Loucy (cell line): Measurements from ENCODE around the gene PHACTR4.

Experiments
- H2AFZ ChIP-seq: fragments of 200-600 bp; sonication (generic); 2 replicates; pipeline ENCODE4 v1.6.0; 2016; ENCODE audit warnings: antibody characterized with exemption, mild to moderate bottlenecking, low read length, moderate library complexity
- H3F3A ChIP-seq: fragments of 200-600 bp; 2 replicates; pipeline ENCODE4 v1.6.0; 2016; ENCODE audit warnings: antibody characterized with exemption, low read depth, mild to moderate bottlenecking
- H3K27me3 ChIP-seq: fragments of 200-600 bp; sonication (generic); 2 replicates; pipeline ENCODE4 v1.6.1; 2014; ENCODE audit warnings: low read length, mild to moderate bottlenecking; ENCODE audit not compliant: insufficient read depth, poor library complexity, severe bottlenecking
- H3K36me3 ChIP-seq: fragments of 200-600 bp; sonication (generic); 2 replicates; pipeline ENCODE4 v1.6.1; 2016; ENCODE audit warnings: low read length; ENCODE audit not compliant: insufficient read depth
- H3K4me1 ChIP-seq: fragments of 200-600 bp; sonication (generic); 2 replicates; pipeline ENCODE4 v1.5.1; 2014; ENCODE audit warnings: low read length, mild to moderate bottlenecking; ENCODE audit not compliant: insufficient read depth, poor library complexity, severe bottlenecking
- H3K4me2 ChIP-seq: fragments of 200-600 bp; sonication (generic); 2 replicates; pipeline ENCODE4 v1.6.0; 2014; ENCODE audit warnings: antibody characterized with exemption, low read length, low read depth, mild to moderate bottlenecking; ENCODE audit not compliant: poor library complexity, severe bottlenecking
- H3K4me3 ChIP-seq: fragments of 200-600 bp; sonication (generic); 2 replicates; pipeline ENCODE4 v1.5.1; 2014; ENCODE audit warnings: low read length, mild to moderate bottlenecking, mixed read lengths; ENCODE audit not compliant: poor library complexity, severe bottlenecking
- H3K79me2 ChIP-seq: fragments of 200-600 bp; sonication (generic); 2 replicates; pipeline ENCODE4 v1.6.1; 2014; ENCODE audit warnings: low read length; ENCODE audit not compliant: insufficient read depth
- H3K9ac ChIP-seq: fragments of 200-600 bp; sonication (generic); 2 replicates; pipeline ENCODE4 v1.6.0; 2014; ENCODE audit warnings: mild to moderate bottlenecking, low read depth, low read length, moderate library complexity; ENCODE audit not compliant: poor library complexity, severe bottlenecking
- H3K9me2 ChIP-seq: fragments of 200-600 bp; sonication (generic); replicated peaks from 2 replicates; pipeline ENCODE4 v1.6.1; 2016; ENCODE audit warnings: low read depth, low read length, mixed read lengths
- H3K9me3 ChIP-seq: fragments of 200-600 bp; sonication (generic); 2 replicates; pipeline ENCODE4 v1.6.1; 2014; ENCODE audit warnings: mild to moderate bottlenecking, antibody characterized with exemption, low read length, low read depth; ENCODE audit not compliant: insufficient read depth
- H4K20me1 ChIP-seq: fragments of 200-600 bp; sonication (generic); 2 replicates; pipeline ENCODE4 v1.6.0; 2014; ENCODE audit warnings: antibody characterized with exemption, low read length, mild to moderate bottlenecking; ENCODE audit not compliant: insufficient read depth, poor library complexity, severe bottlenecking
- EZH2phosphoT487 ChIP-seq: fragments of 200-600 bp; IDR thresholded peaks from 2 replicates; pipeline ENCODE4 v1.6.1; 2018; ENCODE audit warnings: antibody characterized with exemption, mild to moderate bottlenecking, moderate library complexity, borderline replicate concordance
- TF ChIP-seq, protein P1 (sequence below): fragments of 200-600 bp; sonication (generic); conservative IDR thresholded peaks from 2 replicates; pipeline ENCODE4 v1.5.1; 2014; ENCODE audit warnings: mild to moderate bottlenecking, antibody characterized with exemption, low read length

PHACTR4 gene

DNA sequence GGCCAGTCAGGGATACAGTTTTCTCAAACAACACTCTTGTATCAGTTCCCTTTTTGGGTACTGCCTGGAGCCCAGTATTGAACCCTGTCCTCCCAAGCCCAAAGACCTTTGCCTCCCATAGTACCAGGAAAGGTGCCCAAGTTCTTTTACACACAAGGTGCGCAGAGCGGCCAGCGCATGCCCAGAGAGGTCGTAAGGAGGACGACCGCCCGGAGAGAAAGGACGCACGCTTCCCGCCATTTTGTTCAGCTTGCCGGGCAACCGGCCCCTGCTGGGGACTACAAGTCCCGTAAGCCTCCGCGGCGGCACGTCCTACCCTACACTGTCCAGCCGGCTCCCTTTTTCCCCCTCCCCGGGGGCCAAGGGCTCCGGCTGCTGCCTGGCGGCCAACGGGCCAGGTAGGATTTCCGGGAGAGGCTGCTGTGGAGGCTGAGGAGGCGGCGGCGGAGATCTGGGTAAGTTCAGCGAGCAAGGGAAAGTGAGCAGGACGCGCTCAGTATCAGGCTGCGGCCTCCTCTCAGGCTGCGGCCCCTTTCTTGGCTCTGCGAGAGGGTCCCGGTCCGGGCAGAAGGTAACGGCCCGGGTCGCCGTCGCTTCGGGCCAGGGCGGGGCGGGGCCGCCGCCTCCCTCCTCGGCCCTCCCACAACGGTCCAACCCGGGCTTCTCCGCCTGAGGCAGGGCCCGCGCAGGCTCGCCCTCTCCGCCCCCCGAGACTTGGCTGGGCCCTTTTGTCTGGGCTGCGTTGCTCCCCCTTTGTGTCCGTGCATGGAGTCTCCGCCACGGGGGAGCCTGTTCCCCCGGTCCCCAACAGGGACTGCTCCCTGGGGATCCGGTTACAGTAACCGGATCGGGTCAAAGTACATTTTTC lies at the start of gene PHACTR4:
TSS of gene PHACTR4 (plus strand) at position 370 of the 868 bp plus-strand sequence. CDS start 37,708 bp downstream, outside the sequence.
- Histone ChIP-seq H3K79me2 (peaks cover 48% of the 10 kb centered on the region), H3K36me3 (no peaks in the 10 kb centered on the region), H3K9me3 (no peaks in the 10 kb centered on the region), H3K4me1 (peaks cover 36% of the 10 kb centered on the region), H3K4me3 (peak within 1 kb of the TSS; percentile 87), H3K9me2 (no peaks in the 10 kb centered on the region), H3F3A (no peaks in the 10 kb centered on the region), H4K20me1 (peaks cover 30% of the 10 kb centered on the region), H2AFZ (peak within 1 kb of the TSS; percentile 91), H3K4me2 (peak within 1 kb of the TSS; percentile 94), H3K27me3 (no peaks in the 10 kb centered on the region), H3K9ac (peak within 1 kb of the TSS; percentile 95)
- TF ChIP-seq EZH2phosphoT487 = no peak
- TF ChIP-seq, protein P1, sequence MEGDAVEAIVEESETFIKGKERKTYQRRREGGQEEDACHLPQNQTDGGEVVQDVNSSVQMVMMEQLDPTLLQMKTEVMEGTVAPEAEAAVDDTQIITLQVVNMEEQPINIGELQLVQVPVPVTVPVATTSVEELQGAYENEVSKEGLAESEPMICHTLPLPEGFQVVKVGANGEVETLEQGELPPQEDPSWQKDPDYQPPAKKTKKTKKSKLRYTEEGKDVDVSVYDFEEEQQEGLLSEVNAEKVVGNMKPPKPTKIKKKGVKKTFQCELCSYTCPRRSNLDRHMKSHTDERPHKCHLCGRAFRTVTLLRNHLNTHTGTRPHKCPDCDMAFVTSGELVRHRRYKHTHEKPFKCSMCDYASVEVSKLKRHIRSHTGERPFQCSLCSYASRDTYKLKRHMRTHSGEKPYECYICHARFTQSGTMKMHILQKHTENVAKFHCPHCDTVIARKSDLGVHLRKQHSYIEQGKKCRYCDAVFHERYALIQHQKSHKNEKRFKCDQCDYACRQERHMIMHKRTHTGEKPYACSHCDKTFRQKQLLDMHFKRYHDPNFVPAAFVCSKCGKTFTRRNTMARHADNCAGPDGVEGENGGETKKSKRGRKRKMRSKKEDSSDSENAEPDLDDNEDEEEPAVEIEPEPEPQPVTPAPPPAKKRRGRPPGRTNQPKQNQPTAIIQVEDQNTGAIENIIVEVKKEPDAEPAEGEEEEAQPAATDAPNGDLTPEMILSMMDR = peak; percentile 32; the same call in 1 of the 2 replicates

DNA sequence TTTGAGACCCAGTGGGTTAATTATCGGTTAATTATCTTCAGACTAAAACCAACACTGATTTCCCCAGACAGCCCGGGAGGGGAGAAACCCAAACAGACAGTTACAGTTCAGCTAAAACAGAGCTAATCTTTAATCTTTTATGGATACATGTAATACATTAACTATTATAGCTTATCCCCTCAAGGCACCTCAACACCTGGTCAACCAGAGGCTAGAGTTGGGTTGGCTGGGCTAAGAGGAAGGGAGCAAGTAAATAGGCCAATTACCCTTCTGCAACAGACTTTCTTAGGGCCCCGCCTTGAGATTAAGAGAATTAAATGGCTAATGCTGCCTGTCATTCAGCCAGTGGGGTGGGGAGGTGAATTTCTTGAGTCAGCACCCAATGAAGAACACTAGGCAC lies 47.3 kb upstream of the PHACTR4 start:
- Histone ChIP-seq H3K4me2 (no peak overlapping the region), H3K4me1 (no peaks in the 10 kb centered on the region), H2AFZ (no peak overlapping the region), H3K9ac (no peak overlapping the region), H3K4me3 (no peak overlapping the region), H3K27me3 (no peaks in the 10 kb centered on the region), H3F3A (0 out of 2 replicates have a peak, but pooled peaks cover 3% of the 10 kb centered on the region), H3K36me3 (no peaks in the 10 kb centered on the region), H3K79me2 (no peaks in the 10 kb centered on the region), H3K9me2 (no peaks in the 10 kb centered on the region), H3K9me3 (no peaks in the 10 kb centered on the region), H4K20me1 (no peaks in the 10 kb centered on the region)
- no peak for TF ChIP-seq EZH2phosphoT487
- TF ChIP-seq, protein P1 = no peak

DNA sequence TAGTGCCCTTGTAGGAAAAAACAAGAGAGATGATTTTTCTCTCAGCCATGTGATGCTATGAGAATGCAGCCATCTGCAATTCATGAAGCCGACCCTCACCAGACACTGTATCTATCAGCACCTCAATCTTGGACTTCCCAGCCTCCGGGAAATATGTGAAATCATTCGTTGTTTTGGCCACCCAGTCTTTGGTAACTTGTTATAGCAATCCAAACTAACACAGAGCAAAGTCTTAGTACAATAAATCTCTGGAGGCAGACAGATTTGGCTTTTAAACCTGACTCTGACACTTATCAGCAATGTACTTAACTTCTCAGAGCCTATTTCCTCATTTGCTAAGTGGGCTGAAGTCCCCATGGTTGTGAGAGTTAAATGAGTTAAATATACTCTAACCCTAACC lies 45.8 kb upstream of the PHACTR4 start:
- peaks cover 6% of the 10 kb centered on the region for H3K79me2 ChIP-seq
- no peak overlapping the region for H3K9ac ChIP-seq
- TF ChIP-seq, protein P1 = no peak
- no peak for TF ChIP-seq EZH2phosphoT487
- no peaks in the 10 kb centered on the region for H3K36me3 ChIP-seq
- H3K4me3 ChIP-seq = no peak overlapping the region
- no peaks in the 10 kb centered on the region for H3K4me1 ChIP-seq
- H4K20me1 ChIP-seq = no peaks in the 10 kb centered on the region
- H3K9me3 ChIP-seq = no peaks in the 10 kb centered on the region
- no peak overlapping the region for H3K4me2 ChIP-seq
- 0 out of 2 replicates have a peak, but pooled peaks cover 3% of the 10 kb centered on the region for H3F3A ChIP-seq
- no peak overlapping the region for H2AFZ ChIP-seq
- no peaks in the 10 kb centered on the region for H3K9me2 ChIP-seq
- no peaks in the 10 kb centered on the region for H3K27me3 ChIP-seq
